ENCODE data around the gene DRAM2.

- TF ChIP-seq CTCF (IDR thresholded peaks at IDR 0.05) (no peak), POLR2AphosphoS5 (IDR thresholded peaks at IDR 0.05) (no peak), POLR2A (IDR thresholded peaks at IDR 0.05) (no peak), EP300 (IDR thresholded peaks at IDR 0.05) (no peak)
Measured at GRCh38 chr1:111129376-111129775, 10.5 kb downstream of the DRAM2 start.
